Measurements from ENCODE around the gene PDF.
A peak's percentile ranks its signal among the peaks of the same experiment; 100 is the strongest.

The PDF gene

DNA sequence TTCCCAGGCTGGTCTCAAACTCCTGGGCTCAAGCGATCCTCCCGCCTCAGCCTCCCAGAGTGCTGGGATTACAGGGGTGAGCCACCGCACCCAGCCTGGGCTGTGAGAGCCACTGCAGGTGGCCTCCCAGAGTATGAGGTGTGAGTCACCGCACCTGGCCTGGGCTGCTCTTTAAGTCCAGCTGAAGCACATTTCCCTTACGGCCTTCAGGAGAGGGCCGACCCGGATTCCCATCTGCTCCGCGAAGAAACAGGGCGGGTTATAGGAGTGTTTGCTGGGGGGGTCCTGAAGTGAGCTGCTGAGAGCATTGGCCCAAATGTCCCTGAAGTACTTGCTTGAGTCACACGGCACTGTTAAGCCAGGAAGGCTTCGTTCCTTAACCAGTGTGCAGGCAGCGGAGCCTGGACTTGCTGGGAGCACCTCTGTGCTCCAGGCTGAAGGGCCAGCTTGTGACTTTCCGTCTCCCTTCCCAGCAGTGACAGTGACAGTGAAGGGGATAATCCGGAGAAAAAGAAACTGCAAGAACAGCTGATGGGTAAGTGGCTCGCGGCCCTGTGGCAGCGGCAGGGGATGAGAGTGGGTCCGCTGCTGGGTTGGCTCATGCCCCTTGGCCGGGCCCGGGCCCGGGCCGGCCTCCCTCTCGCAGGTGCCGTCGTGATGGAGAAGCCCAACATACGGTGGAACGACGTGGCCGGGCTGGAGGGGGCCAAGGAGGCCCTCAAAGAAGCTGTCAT lies 12.0 kb downstream of the PDF start:
- H3K9me3 Mint-ChIP-seq = no peaks in the 10 kb centered on the region
- TF ChIP-seq, protein P1, sequence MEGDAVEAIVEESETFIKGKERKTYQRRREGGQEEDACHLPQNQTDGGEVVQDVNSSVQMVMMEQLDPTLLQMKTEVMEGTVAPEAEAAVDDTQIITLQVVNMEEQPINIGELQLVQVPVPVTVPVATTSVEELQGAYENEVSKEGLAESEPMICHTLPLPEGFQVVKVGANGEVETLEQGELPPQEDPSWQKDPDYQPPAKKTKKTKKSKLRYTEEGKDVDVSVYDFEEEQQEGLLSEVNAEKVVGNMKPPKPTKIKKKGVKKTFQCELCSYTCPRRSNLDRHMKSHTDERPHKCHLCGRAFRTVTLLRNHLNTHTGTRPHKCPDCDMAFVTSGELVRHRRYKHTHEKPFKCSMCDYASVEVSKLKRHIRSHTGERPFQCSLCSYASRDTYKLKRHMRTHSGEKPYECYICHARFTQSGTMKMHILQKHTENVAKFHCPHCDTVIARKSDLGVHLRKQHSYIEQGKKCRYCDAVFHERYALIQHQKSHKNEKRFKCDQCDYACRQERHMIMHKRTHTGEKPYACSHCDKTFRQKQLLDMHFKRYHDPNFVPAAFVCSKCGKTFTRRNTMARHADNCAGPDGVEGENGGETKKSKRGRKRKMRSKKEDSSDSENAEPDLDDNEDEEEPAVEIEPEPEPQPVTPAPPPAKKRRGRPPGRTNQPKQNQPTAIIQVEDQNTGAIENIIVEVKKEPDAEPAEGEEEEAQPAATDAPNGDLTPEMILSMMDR (IDR thresholded peaks at IDR 0.05; ENCODE audit: unreplicated experiment in 3 of 3) = no peak
- H3K36me3 Mint-ChIP-seq (ENCODE audit: low read depth) = peaks cover 64% of the 10 kb centered on the region

DNA sequence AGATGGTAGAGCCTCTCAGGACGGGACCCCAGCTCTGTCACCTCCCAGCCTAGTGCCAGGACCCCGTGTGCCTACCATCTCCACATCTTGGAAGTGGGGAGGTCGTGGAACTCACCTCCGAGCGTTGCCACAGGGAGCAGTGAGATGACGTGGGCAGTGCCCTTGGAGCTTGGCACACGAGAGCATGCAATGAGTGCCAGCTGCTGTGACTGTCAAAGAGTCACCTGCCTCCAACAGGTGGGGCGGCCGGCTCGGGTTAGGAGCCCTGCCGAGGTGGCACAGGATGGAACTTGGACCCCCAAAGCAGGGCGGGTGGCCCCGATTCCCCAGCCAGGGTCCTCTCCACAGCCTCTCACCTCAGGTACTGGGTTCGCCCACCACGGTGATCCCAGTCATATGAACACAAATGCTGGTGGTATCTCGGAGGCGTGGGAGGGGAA lies 13.8 kb downstream of the PDF start:
- Mint-ChIP-seq H3K4me1 (peaks cover 5% of the 10 kb centered on the region), H3K27ac (no peak overlapping the region), H3K36me3 (ENCODE audit: low read depth) (peaks cover 60% of the 10 kb centered on the region), H3K27me3 (ENCODE audit: low read depth) (no peaks in the 10 kb centered on the region), H3K9me3 (no peaks in the 10 kb centered on the region), H3K4me3 (no peak overlapping the region)
- TF ChIP-seq, protein P1 (IDR thresholded peaks at IDR 0.05; ENCODE audit: unreplicated experiment in 3 of 3) = no peak

More for the DNA sequence above, 12.0 kb downstream of the PDF start:
- no peaks in the 10 kb centered on the region for H3K27me3 Mint-ChIP-seq (ENCODE audit: low read depth)
- H3K27ac Mint-ChIP-seq = no peak overlapping the region
- no peak overlapping the region for H3K4me3 Mint-ChIP-seq
- no peaks in the 10 kb centered on the region for H3K4me1 Mint-ChIP-seq

DNA sequence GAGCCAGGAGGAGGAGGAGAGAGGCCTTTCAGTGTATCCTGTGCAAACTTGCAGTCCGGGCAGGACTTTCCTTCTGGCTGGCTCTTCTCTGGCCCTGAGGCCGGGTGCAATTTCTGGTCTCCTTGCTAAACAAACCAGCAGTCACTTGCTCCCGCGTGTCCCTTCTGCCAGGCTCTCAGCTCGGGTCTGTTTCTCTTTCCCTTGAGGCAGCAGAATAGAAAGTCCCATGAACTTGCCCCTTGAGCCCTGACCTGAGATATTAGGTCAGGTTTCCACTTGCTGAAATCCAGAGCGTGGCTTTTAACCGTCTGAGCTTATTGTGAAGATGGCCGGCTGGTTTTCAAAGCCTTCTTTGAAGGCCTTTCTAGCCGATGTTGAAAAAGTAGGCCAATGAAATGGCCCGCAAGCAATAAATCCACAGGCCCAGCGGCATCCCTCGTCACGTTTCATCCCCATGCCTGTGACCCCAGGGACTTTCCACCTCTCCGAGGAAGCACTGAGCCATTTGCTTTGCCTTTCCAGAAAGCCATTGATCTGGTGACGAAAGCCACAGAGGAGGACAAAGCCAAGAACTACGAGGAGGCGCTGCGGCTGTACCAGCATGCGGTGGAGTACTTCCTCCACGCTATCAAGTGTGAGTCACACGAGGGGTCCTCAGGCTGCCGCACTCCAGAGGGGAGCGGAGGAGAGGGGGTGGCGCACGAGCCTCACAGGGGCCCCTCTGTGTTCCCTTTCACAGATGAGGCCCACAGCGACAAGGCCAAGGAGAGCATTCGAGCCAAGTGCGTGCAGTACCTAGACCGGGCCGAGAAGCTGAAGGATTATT lies 14.7 kb downstream of the PDF start:
- H3K4me1 Mint-ChIP-seq = peaks cover 5% of the 10 kb centered on the region
- H3K4me3 Mint-ChIP-seq = no peak overlapping the region
- TF ChIP-seq, protein P1 (IDR thresholded peaks at IDR 0.05; ENCODE audit: unreplicated experiment in 3 of 3) = no peak
- no peaks in the 10 kb centered on the region for H3K27me3 Mint-ChIP-seq (ENCODE audit: low read depth)
- peaks cover 52% of the 10 kb centered on the region for H3K36me3 Mint-ChIP-seq (ENCODE audit: low read depth)
- no peak overlapping the region for H3K27ac Mint-ChIP-seq
- no peaks in the 10 kb centered on the region for H3K9me3 Mint-ChIP-seq

DNA sequence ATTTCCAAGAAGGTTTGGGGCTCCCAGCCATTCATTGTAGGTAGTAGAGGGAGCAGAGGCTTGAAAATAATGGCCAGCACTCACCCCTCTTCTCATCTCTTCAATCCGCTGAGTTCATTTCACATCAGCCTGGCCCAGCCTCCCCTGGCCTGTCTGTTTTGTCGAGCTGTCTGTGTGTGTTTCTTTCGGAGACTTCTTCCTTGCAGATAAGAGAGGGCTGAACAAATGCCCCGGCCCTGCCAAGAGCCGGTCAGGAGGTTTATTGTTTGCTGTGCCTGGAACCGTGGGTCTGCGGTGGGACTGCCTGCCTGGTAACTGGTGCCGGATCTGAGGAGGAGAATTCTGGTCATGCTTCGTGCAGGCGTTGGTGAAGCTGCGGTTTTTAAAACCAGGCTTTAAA lies 15.9 kb downstream of the PDF start:
- TF ChIP-seq, protein P1 (IDR thresholded peaks at IDR 0.05; ENCODE audit: unreplicated experiment in 3 of 3) = no peak
- no peaks in the 10 kb centered on the region for H3K27me3 Mint-ChIP-seq (ENCODE audit: low read depth)
- no peaks in the 10 kb centered on the region for H3K9me3 Mint-ChIP-seq
- no peak overlapping the region for H3K27ac Mint-ChIP-seq
- peaks cover 46% of the 10 kb centered on the region for H3K36me3 Mint-ChIP-seq (ENCODE audit: low read depth)
- peaks cover 5% of the 10 kb centered on the region for H3K4me1 Mint-ChIP-seq
- peak overlapping the region in 2 of 3 experiments; percentile 52 to 90 for H3K4me3 Mint-ChIP-seq

DNA sequence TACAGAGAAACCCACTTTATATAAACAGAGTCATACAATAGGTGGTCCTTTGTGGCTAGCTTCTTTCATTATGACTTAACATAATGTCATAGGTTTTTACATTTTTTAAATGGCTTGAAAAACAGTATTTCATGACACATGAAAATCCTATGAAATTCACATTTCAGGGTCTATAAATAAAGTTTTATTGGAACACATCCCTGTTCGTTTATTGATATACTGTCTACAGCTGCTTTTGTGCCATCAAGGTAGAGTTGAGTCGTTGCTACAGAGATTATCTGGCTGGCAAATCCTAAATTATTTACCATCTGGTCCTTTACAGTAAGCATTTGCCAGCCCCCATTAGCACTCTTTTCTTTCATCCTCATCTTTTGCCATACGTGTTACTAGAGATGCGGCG lies 16.9 kb downstream of the PDF start:
- H3K4me3 Mint-ChIP-seq = peak overlapping the region; percentile 80 to 90 (median 90)
- TF ChIP-seq, protein P1 (IDR thresholded peaks at IDR 0.05; ENCODE audit: unreplicated experiment in 3 of 3) = no peak
- H3K4me1 Mint-ChIP-seq = peaks cover 5% of the 10 kb centered on the region
- H3K9me3 Mint-ChIP-seq = no peaks in the 10 kb centered on the region
- H3K27ac Mint-ChIP-seq = peak overlapping the region in 1 of 3 experiments; percentile 82
- peaks cover 39% of the 10 kb centered on the region for H3K36me3 Mint-ChIP-seq (ENCODE audit: low read depth)
- no peaks in the 10 kb centered on the region for H3K27me3 Mint-ChIP-seq (ENCODE audit: low read depth)
